ENCODE data around the gene HIP1. TPM values are rescaled to one million over a fixed set of nuclear protein-coding genes. Genes with fewer than 3 reads are reported as not detected.

The HIP1 gene
- total and polyA plus RNA-seq, 2 of the 4 experiments (the other 2 are of a cell fraction): 6.8 to 10.0 TPM

DNA sequence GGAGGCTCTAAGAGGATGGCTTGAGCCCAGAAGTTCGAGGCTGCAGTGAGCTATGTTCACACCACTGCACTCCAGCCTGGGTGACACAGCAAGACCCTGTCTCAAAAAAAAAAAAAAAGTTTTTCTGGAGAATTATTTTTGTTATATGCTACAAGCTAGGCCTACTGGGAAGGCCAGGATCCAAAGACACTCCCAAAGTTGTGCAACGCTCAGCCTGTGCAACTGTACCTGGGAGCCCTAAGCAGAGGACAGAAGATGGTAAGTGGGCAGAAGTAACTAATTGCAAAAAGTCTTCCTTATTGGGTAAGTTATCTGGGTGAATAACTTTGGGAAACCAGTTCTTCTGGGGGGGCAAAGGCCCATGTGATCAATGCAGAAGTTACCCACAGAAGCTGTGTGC is 17.3 kb downstream of the HIP1 start:
- BruUV-seq (replicated peaks): no TSS peak
- Histone ChIP-seq H3K9ac (ENCODE audit: low read depth, low read length) (no peak overlapping the region), H4K8ac (ENCODE audit: low read depth in 2 of 2, low read length in 2 of 2) (no peak overlapping the region), H2AFZ (replicated peaks; ENCODE audit: low read length, poor library complexity) (no peak overlapping the region), H4K5ac (ENCODE audit: low read depth, low read length) (no peak overlapping the region), H3K27me3 (ENCODE audit: control insufficient read depth, insufficient read depth, low read length) (no peaks in the 10 kb centered on the region), H2AK9ac (replicated peaks; ENCODE audit: low read depth, low read length, poor library complexity) (no peak overlapping the region), H4K91ac (ENCODE audit: insufficient read depth, low read depth, low read length) (no peak overlapping the region), H4K20me1 (ENCODE audit: insufficient read depth, low read length) (no peaks in the 10 kb centered on the region), H3K4me3 (ENCODE audit: insufficient read depth, low read depth, low read length) (no peak overlapping the region), H3K14ac (replicated peaks; ENCODE audit: low read depth, low read length) (no peak overlapping the region), H3K4me1 (ENCODE audit: control insufficient read depth, insufficient read depth, low read length) (0 out of 2 replicates have a peak, but pooled peaks cover 3% of the 10 kb centered on the region), H3K79me1 (ENCODE audit: low read depth in 1 of 2, low read length in 2 of 2) (peaks cover 0 to 40% of the 10 kb centered on the region in 2 experiments; a peak in 3 of 4 replicates), H2BK5ac (ENCODE audit: low read depth, low read length, poor library complexity, severe bottlenecking) (no peak overlapping the region), H3K23ac (ENCODE audit: low read depth, low read length) (no peak overlapping the region), H3K36me3 (ENCODE audit: control insufficient read depth, insufficient read depth, low read length) (peaks cover 2% of the 10 kb centered on the region; the same call in 1 of the 2 replicates), H2BK20ac (ENCODE audit: low read depth, low read length) (no peak overlapping the region), H3K4ac (ENCODE audit: low read depth, low read length) (peak overlapping the region; percentile 16; the same call in 1 of the 2 replicates), H3K9me3 (ENCODE audit: control insufficient read depth, insufficient read depth, low read length) (no peaks in the 10 kb centered on the region), H2BK120ac (ENCODE audit: low read depth, low read length) (no peak overlapping the region), H3K4me2 (ENCODE audit: low read depth, low read length) (no peak overlapping the region), H3K27ac (ENCODE audit: insufficient read depth, low read length) (no peak overlapping the region), H3K18ac (ENCODE audit: low read depth, low read length) (no peak overlapping the region), H2AK5ac (ENCODE audit: low read depth, low read length) (no peak overlapping the region), H3K56ac (ENCODE audit: extremely low read depth, insufficient read depth, low read length) (no peak overlapping the region), H3K9me1 (ENCODE audit: insufficient read depth, low read length) (peaks cover 11% of the 10 kb centered on the region), H2BK15ac (ENCODE audit: low read depth, low read length) (no peak overlapping the region)
- CTCF ChIA-PET: interaction anchor here (0.6 kb wide), 1 partner anchor 570 kb away, joined by 3 read pairs; no protein-coding TSS in a partner anchor
- no peak for DNase-seq
- no peak for ATAC-seq (ENCODE audit: low read depth)
- dilution Hi-C loops (cut with HindIII; ENCODE audit: low sequenced_read_pairs, unreplicated experiment): no loop called here
- in situ Hi-C loops (cut with MboI; ENCODE audit: low sequenced_read_pairs): no loop called here
- POLR2A ChIA-PET (ENCODE audit: unreplicated experiment): no interaction called here
- intact Hi-C loops (cut with micrococcal nuclease): no loop called here
- WGBS, 2 experiments (ENCODE audit: extremely low coverage in 2 of 2, insufficient read length in 1 of 2): no CpG with 5 or more reads among the region's 2 CpGs
- TF ChIP-seq, protein P1, sequence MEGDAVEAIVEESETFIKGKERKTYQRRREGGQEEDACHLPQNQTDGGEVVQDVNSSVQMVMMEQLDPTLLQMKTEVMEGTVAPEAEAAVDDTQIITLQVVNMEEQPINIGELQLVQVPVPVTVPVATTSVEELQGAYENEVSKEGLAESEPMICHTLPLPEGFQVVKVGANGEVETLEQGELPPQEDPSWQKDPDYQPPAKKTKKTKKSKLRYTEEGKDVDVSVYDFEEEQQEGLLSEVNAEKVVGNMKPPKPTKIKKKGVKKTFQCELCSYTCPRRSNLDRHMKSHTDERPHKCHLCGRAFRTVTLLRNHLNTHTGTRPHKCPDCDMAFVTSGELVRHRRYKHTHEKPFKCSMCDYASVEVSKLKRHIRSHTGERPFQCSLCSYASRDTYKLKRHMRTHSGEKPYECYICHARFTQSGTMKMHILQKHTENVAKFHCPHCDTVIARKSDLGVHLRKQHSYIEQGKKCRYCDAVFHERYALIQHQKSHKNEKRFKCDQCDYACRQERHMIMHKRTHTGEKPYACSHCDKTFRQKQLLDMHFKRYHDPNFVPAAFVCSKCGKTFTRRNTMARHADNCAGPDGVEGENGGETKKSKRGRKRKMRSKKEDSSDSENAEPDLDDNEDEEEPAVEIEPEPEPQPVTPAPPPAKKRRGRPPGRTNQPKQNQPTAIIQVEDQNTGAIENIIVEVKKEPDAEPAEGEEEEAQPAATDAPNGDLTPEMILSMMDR (conservative IDR thresholded peaks at IDR 0.05; ENCODE audit: low read depth, low read length): no peak
- no peak for TF ChIP-seq SMC3 (IDR thresholded peaks at IDR 0.05; ENCODE audit: low read depth, low read length)
- TF ChIP-seq MXI1 (IDR thresholded peaks at IDR 0.05; ENCODE audit: borderline replicate concordance, low read depth, low read length): no peak
- TF ChIP-seq, protein P2, sequence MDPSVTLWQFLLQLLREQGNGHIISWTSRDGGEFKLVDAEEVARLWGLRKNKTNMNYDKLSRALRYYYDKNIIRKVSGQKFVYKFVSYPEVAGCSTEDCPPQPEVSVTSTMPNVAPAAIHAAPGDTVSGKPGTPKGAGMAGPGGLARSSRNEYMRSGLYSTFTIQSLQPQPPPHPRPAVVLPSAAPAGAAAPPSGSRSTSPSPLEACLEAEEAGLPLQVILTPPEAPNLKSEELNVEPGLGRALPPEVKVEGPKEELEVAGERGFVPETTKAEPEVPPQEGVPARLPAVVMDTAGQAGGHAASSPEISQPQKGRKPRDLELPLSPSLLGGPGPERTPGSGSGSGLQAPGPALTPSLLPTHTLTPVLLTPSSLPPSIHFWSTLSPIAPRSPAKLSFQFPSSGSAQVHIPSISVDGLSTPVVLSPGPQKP (IDR thresholded peaks at IDR 0.05; ENCODE audit: borderline replicate concordance, low read depth, low read length): no peak
- no peak for TF ChIP-seq POLR2A (IDR thresholded peaks at IDR 0.05; ENCODE audit: low read depth, low read length)
- TF ChIP-seq MAZ (IDR thresholded peaks at IDR 0.05; ENCODE audit: borderline replicate concordance, low read depth, low read length): no peak
- TF ChIP-seq RAD21 (IDR thresholded peaks at IDR 0.05; ENCODE audit: low read length): no peak
- no peak for TF ChIP-seq RCOR1 (IDR thresholded peaks at IDR 0.05; ENCODE audit: insufficient replicate concordance, low read length)
- TF ChIP-seq, protein P3, sequence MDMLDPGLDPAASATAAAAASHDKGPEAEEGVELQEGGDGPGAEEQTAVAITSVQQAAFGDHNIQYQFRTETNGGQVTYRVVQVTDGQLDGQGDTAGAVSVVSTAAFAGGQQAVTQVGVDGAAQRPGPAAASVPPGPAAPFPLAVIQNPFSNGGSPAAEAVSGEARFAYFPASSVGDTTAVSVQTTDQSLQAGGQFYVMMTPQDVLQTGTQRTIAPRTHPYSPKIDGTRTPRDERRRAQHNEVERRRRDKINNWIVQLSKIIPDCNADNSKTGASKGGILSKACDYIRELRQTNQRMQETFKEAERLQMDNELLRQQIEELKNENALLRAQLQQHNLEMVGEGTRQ (IDR thresholded peaks at IDR 0.05; ENCODE audit: low read depth, low read length): no peak
- no peak for TF ChIP-seq RFX5 (IDR thresholded peaks at IDR 0.05; ENCODE audit: low read depth, low read length)
- TF ChIP-seq CHD1 (IDR thresholded peaks at IDR 0.05; ENCODE audit: low read depth, low read length): no peak
- TF ChIP-seq FOS (IDR thresholded peaks at IDR 0.05; ENCODE audit: low read depth, low read length): no peak
- TF ChIP-seq CEBPB (IDR thresholded peaks at IDR 0.05; ENCODE audit: low read depth, low read length): no peak
- no peak for TF ChIP-seq BHLHE40 (IDR thresholded peaks at IDR 0.05; ENCODE audit: low read depth, low read length)
